Bladder microvascular endothelial cell (primary cell): ENCODE data around the gene DPF1. TPM values are rescaled to one million over a fixed set of nuclear protein-coding genes. Genes with fewer than 3 reads are reported as not detected.

Experiments
- total RNA-seq: library from RNA; depleted of rRNA; stranded (reverse); fragments of >200 nt; gene quantifications from 2 replicates; pipeline ENCODE4 v1.2.3, GENCODE V29; 2014

The DPF1 gene
- total RNA-seq = 0.31 and 0.32 TPM in 2 replicates

GRCh38 chr19:38224014-38224862 lies at the start of gene DPF1:
Gene DPF1, minus strand, starts transcription at chr19:38224222. Its CDS starts 80 bp downstream, at chr19:38224142.

GRCh38 chr19:38264486-38265212 lies 40.6 kb upstream of the DPF1 start, which contains the start of gene SPINT2:
Gene SPINT2, plus strand, starts transcription at chr19:38264573. Its CDS starts 320 bp downstream, at chr19:38264893.

Other genes starting within 250 kb of the DPF1 start
- 4.4 and 6.1 TPM in 2 replicates for gene PPP1R14A, start 32.2 kb upstream of the DPF1 start, total RNA-seq
- 7.0 and 61.4 TPM in 2 replicates for gene SPINT2, start 40.4 kb upstream of the DPF1 start, total RNA-seq
- 1.1 and 34.5 TPM in 2 replicates for gene C19orf33, start 80.0 kb upstream of the DPF1 start, total RNA-seq
- gene YIF1B, start 91.7 kb upstream of the DPF1 start, total RNA-seq = 74.0 and 89.5 TPM in 2 replicates
- gene KCNK6, start 95.6 kb upstream of the DPF1 start, total RNA-seq = 7.8 and 11.1 TPM in 2 replicates
- 0.16 and 3.5 TPM in 2 replicates for gene CATSPERG, start 111.6 kb upstream of the DPF1 start, total RNA-seq
- gene PSMD8, start 150.3 kb upstream of the DPF1 start, total RNA-seq = 200 and 216 TPM in 2 replicates
- gene GGN, start 163.8 kb upstream of the DPF1 start, total RNA-seq = 0.13 and 0.16 TPM in 2 replicates
- gene SPRED3, start 164.5 kb upstream of the DPF1 start, total RNA-seq = 0.76 and 1.8 TPM in 2 replicates
- gene FAM98C, start 178.9 kb upstream of the DPF1 start, total RNA-seq = 4.5 and 5.8 TPM in 2 replicates
- not detected in 2 replicates for gene RASGRP4, start 202.0 kb upstream of the DPF1 start, total RNA-seq
- gene RYR1, start 209.5 kb upstream of the DPF1 start, total RNA-seq = not detected in 2 replicates